IPS DF 6.9 (cell line): Measurements from ENCODE around the gene ARID5A.
"Not testable (repeated sequence)": the region's sequence is repeated elsewhere in the genome, so short reads cannot be mapped to it uniquely, and the experiment has no call there.

Experiments used
- DNase-seq: peaks from one replicate; pipeline ENCODE4 v3.0.0-alpha.2; 2013; ENCODE audit warnings: low read depth, low spot score
- H3K27ac ChIP-seq: one replicate; pipeline ENCODE4 v1.5.1; 2013; ENCODE audit warnings: low read length, control low read depth
- H3K27me3 ChIP-seq: 2 replicates; pipeline ENCODE4 v1.6.1; 2013; ENCODE audit warnings: mild to moderate bottlenecking, low read length; ENCODE audit not compliant: control insufficient read depth, insufficient read depth
- H3K36me3 ChIP-seq: 2 replicates; pipeline ENCODE4 v1.6.1; 2013; ENCODE audit warnings: low read length; ENCODE audit not compliant: control insufficient read depth, insufficient read depth
- H3K4me1 ChIP-seq: 2 replicates; pipeline ENCODE4 v1.6.1; 2013; ENCODE audit warnings: low read length; ENCODE audit not compliant: control insufficient read depth, insufficient read depth
- H3K4me3 ChIP-seq: 2 replicates; pipeline ENCODE4 v1.5.1; 2013; ENCODE audit warnings: mild to moderate bottlenecking, low read length
- H3K9me3 ChIP-seq: 2 replicates; pipeline ENCODE4 v1.6.1; 2013; ENCODE audit warnings: low read length, inconsistent platforms; ENCODE audit not compliant: control insufficient read depth, insufficient read depth
- WGBS: extraction: QIAGEN DNeasy Blood & Tissue Kit; methylation state at CpG from one replicate; pipeline ENCODE4 v1.1.7; 2013; ENCODE audit warnings: mixed read lengths, missing lambda C conversion rate; ENCODE audit not compliant: insufficient read length, insufficient coverage; 5-methylcytosine and 5-hydroxymethylcytosine counted together

ARID5A gene

GRCh38 chr2:96536445-96537065 is at the start of gene ARID5A:
Gene ARID5A (plus strand): TSS chr2:96536752. CDS start chr2:96536827, 75 bp downstream.
- Histone ChIP-seq H3K36me3 (no peaks in the 10 kb centered on the region), H3K9me3 (no peaks in the 10 kb centered on the region), H3K27ac (no peak within 1 kb of the TSS), H3K4me1 (peaks cover 19% of the 10 kb centered on the region), H3K27me3 (peaks cover 20% of the 10 kb centered on the region), H3K4me3 (peak within 1 kb of the TSS; percentile 57)
- no peak for DNase-seq
- WGBS, result no CpG with 5 or more reads among the region's 69 CpGs

GRCh38 chr2:96489261-96489660 is 47.3 kb upstream of the ARID5A start:
- no peaks in the 10 kb centered on the region for H3K36me3 ChIP-seq
- H3K4me1 ChIP-seq, result no peaks in the 10 kb centered on the region
- H3K27me3 ChIP-seq, result no peaks in the 10 kb centered on the region
- H3K9me3 ChIP-seq, result no peaks in the 10 kb centered on the region
- no peak overlapping the region for H3K27ac ChIP-seq
- H3K4me3 ChIP-seq, result no peak overlapping the region
- WGBS, result no CpG with 5 or more reads among the region's 3 CpGs
- DNase-seq, result no peak

GRCh38 chr2:96489663-96490062 is 46.9 kb upstream of the ARID5A start:
- DNase-seq, result no peak
- Histone ChIP-seq H3K27me3 (no peaks in the 10 kb centered on the region), H3K4me3 (no peak overlapping the region), H3K9me3 (no peaks in the 10 kb centered on the region), H3K36me3 (no peaks in the 10 kb centered on the region), H3K4me1 (no peaks in the 10 kb centered on the region), H3K27ac (no peak overlapping the region)
- WGBS, result no CpG with 5 or more reads among the region's 1 CpG

- Histone ChIP-seq H3K27ac (no peak overlapping the region), H3K4me1 (no peaks in the 10 kb centered on the region), H3K27me3 (no peaks in the 10 kb centered on the region), H3K4me3 (no peak overlapping the region), H3K9me3 (no peaks in the 10 kb centered on the region), H3K36me3 (no peaks in the 10 kb centered on the region)
- WGBS, result no CpG with 5 or more reads among the region's 1 CpG
- DNase-seq, result no peak
Observed at GRCh38 chr2:96491860-96492497, 44.6 kb upstream of the ARID5A start.

GRCh38 chr2:96493072-96493471 is 43.5 kb upstream of the ARID5A start:
- Histone ChIP-seq H3K4me3 (no peak overlapping the region), H3K9me3 (no peaks in the 10 kb centered on the region), H3K36me3 (no peaks in the 10 kb centered on the region), H3K4me1 (no peaks in the 10 kb centered on the region), H3K27ac (no peak overlapping the region), H3K27me3 (no peaks in the 10 kb centered on the region)
- no CpG with 5 or more reads among the region's 5 CpGs for WGBS
- DNase-seq, result no peak

- Histone ChIP-seq H3K9me3 (no peaks in the 10 kb centered on the region), H3K27ac (no peak overlapping the region), H3K4me1 (no peaks in the 10 kb centered on the region), H3K36me3 (no peaks in the 10 kb centered on the region), H3K27me3 (no peaks in the 10 kb centered on the region), H3K4me3 (no peak overlapping the region)
- WGBS, result no CpG with 5 or more reads among the region's 1 CpG
- no peak for DNase-seq
Observed at GRCh38 chr2:96494188-96494587, 42.4 kb upstream of the ARID5A start.

- no peaks in the 10 kb centered on the region for H3K4me1 ChIP-seq
- no peaks in the 10 kb centered on the region for H3K9me3 ChIP-seq
- no peak for DNase-seq
- WGBS, result no CpG with 5 or more reads among the region's 6 CpGs
- H3K27me3 ChIP-seq, result no peaks in the 10 kb centered on the region
- H3K4me3 ChIP-seq, result no peak overlapping the region
- no peaks in the 10 kb centered on the region for H3K36me3 ChIP-seq
- no peak overlapping the region for H3K27ac ChIP-seq
Observed at GRCh38 chr2:96495982-96496629, 40.4 kb upstream of the ARID5A start.

GRCh38 chr2:96498021-96498431 is 38.5 kb upstream of the ARID5A start:
- WGBS, result no CpG with 5 or more reads among the region's 12 CpGs
- DNase-seq, result no peak
- no peaks in the 10 kb centered on the region for H3K27me3 ChIP-seq
- no peaks in the 10 kb centered on the region for H3K4me1 ChIP-seq
- no peak overlapping the region for H3K4me3 ChIP-seq
- H3K36me3 ChIP-seq, result no peaks in the 10 kb centered on the region
- H3K27ac ChIP-seq, result no peak overlapping the region
- no peaks in the 10 kb centered on the region for H3K9me3 ChIP-seq

GRCh38 chr2:96498611-96499010 is 37.9 kb upstream of the ARID5A start:
- not testable (repeated sequence) for H3K27ac ChIP-seq, H3K36me3 ChIP-seq, H3K27me3 ChIP-seq, H3K4me1 ChIP-seq, DNase-seq, H3K4me3 ChIP-seq, H3K9me3 ChIP-seq
- no CpG with 5 or more reads among the region's 6 CpGs for WGBS

- DNase-seq, result no peak
- H3K4me3 ChIP-seq, result no peak overlapping the region
- WGBS, result no CpG with 5 or more reads among the region's 15 CpGs
- no peaks in the 10 kb centered on the region for H3K4me1 ChIP-seq
- H3K27ac ChIP-seq, result no peak overlapping the region
- no peaks in the 10 kb centered on the region for H3K9me3 ChIP-seq
- H3K36me3 ChIP-seq, result no peaks in the 10 kb centered on the region
- H3K27me3 ChIP-seq, result no peaks in the 10 kb centered on the region
Observed at GRCh38 chr2:96499061-96499960, 37.2 kb upstream of the ARID5A start.
